GM21529 (cell line): ENCODE measurements around the gene ZFHX2.
A peak's percentile ranks its signal among the peaks of the same experiment; 100 is the strongest.

Source experiments
- ATAC-seq: cut with Tn5 transposase; IDR thresholded peaks from one replicate; pipeline ENCODE4 v1.9.1; 2021; ENCODE audit not compliant: unreplicated experiment

The ZFHX2 gene

GRCh38 chr14:23561873-23562821 lies 10.6 kb upstream of the ZFHX2 start:
- ATAC-seq: no peak

GRCh38 chr14:23561259-23561658 lies 9.7 kb upstream of the ZFHX2 start:
- ATAC-seq: no peak

GRCh38 chr14:23559926-23560520 lies 8.5 kb upstream of the ZFHX2 start:
- ATAC-seq: no peak

GRCh38 chr14:23559010-23559925 lies 7.7 kb upstream of the ZFHX2 start:
- ATAC-seq: no peak

- ATAC-seq: no peak
These were observed 6.9 kb upstream of the ZFHX2 start for GRCh38 chr14:23558346-23559009.

- no peak for ATAC-seq
These were observed 6.4 kb upstream of the ZFHX2 start for GRCh38 chr14:23557946-23558345.

- ATAC-seq: no peak
These were observed 6.0 kb upstream of the ZFHX2 start for GRCh38 chr14:23557521-23557920.

- no peak for ATAC-seq
These were observed 5.3 kb upstream of the ZFHX2 start for GRCh38 chr14:23556700-23557440.

GRCh38 chr14:23555882-23556699 lies 4.5 kb upstream of the ZFHX2 start, which contains the start of gene THTPA:
THTPA (plus strand) TSS chr14:23556271; CDS start chr14:23556758, 487 bp downstream.
- peak; percentile 85 for ATAC-seq

GRCh38 chr14:23555533-23555881 lies 3.9 kb upstream of the ZFHX2 start:
- ATAC-seq: no peak

- ATAC-seq: no peak
These were observed 726 bp downstream of the ZFHX2 start for GRCh38 chr14:23550812-23551265.

- no peak for ATAC-seq
These were observed 1.3 kb downstream of the ZFHX2 start for GRCh38 chr14:23550131-23550811.

GRCh38 chr14:23548351-23549318 lies 2.9 kb downstream of the ZFHX2 start:
- no peak for ATAC-seq

- ATAC-seq: no peak
These were observed 3.6 kb downstream of the ZFHX2 start for GRCh38 chr14:23547924-23548323.

GRCh38 chr14:23546450-23547035 lies 5.0 kb downstream of the ZFHX2 start:
- ATAC-seq: no peak

- no peak for ATAC-seq
These were observed 5.7 kb downstream of the ZFHX2 start for GRCh38 chr14:23545740-23546365.
